MM.1S (cell line): Measurements from ENCODE around the gene FAM219B.

Source experiments
- DNase-seq: peaks from one replicate; pipeline ENCODE4 v3.0.0-alpha.2; 2015
- H2AFZ ChIP-seq: fragments of 300-600 bp; sonication (generic); 2 replicates; pipeline ENCODE4 v1.6.0; 2016; ENCODE audit warnings: antibody characterized with exemption, low read length
- H3F3A ChIP-seq: fragments of 300-600 bp; sonication (generic); 2 replicates; pipeline ENCODE4 v1.6.1; 2016; ENCODE audit warnings: mild to moderate bottlenecking, antibody characterized with exemption, low read length, moderate library complexity, mixed read lengths; ENCODE audit not compliant: insufficient read depth
- H3K27ac ChIP-seq: fragments of 300-600 bp; sonication (generic); 2 replicates; pipeline ENCODE4 v1.5.1; 2016; ENCODE audit warnings: mild to moderate bottlenecking, low read length
- H3K27me3 ChIP-seq: fragments of 300-600 bp; sonication (generic); replicated peaks from 2 replicates; pipeline ENCODE4 v1.6.0; 2016; ENCODE audit warnings: low read length; ENCODE audit not compliant: insufficient read depth
- H3K36me3 ChIP-seq: fragments of 300-600 bp; sonication (generic); replicated peaks from 2 replicates; pipeline ENCODE4 v1.6.1; 2016; ENCODE audit warnings: mild to moderate bottlenecking, low read length, mixed read lengths; ENCODE audit not compliant: insufficient read depth
- H3K4me1 ChIP-seq: fragments of 300-600 bp; sonication (generic); 2 replicates; pipeline ENCODE4 v1.6.1; 2016; ENCODE audit warnings: low read length, mixed read lengths
- H3K4me2 ChIP-seq: fragments of 300-600 bp; sonication (generic); 2 replicates; pipeline ENCODE4 v1.6.0; 2016; ENCODE audit warnings: low read depth, low read length
- H3K4me3 ChIP-seq: fragments of 300-600 bp; sonication (generic); 2 replicates; pipeline ENCODE4 v1.5.1; 2016; ENCODE audit warnings: low read length, mixed read lengths
- H3K79me2 ChIP-seq: fragments of 300-600 bp; sonication (generic); 2 replicates; pipeline ENCODE4 v1.6.1; 2016; ENCODE audit warnings: mixed run types, low read length, mixed read lengths
- H3K9ac ChIP-seq: fragments of 300-600 bp; sonication (generic); 2 replicates; pipeline ENCODE4 v1.6.1; 2016; ENCODE audit warnings: low read length, mixed read lengths
- H3K9me2 ChIP-seq: fragments of 300-600 bp; sonication (generic); replicated peaks from 2 replicates; pipeline ENCODE4 v1.6.1; 2016; ENCODE audit warnings: mild to moderate bottlenecking, low read length, mixed read lengths; ENCODE audit not compliant: insufficient read depth
- H3K9me3 ChIP-seq: fragments of 300-600 bp; sonication (generic); replicated peaks from 2 replicates; pipeline ENCODE4 v1.6.1; 2016; ENCODE audit warnings: mild to moderate bottlenecking, low read length, mixed read lengths; ENCODE audit not compliant: insufficient read depth
- H4K20me1 ChIP-seq: fragments of 300-600 bp; sonication (generic); 2 replicates; pipeline ENCODE4 v1.6.1; 2016; ENCODE audit warnings: mild to moderate bottlenecking, low read length, moderate library complexity, mixed read lengths; ENCODE audit not compliant: insufficient read depth
- CTCF ChIP-seq: fragments of 300-600 bp; sonication (generic); IDR thresholded peaks from 2 replicates; pipeline ENCODE4 v1.5.1; 2016; ENCODE audit warnings: antibody characterized with exemption, low read length, mixed read lengths
- EZH2 ChIP-seq: fragments of 300-600 bp; sonication (generic); optimal IDR thresholded peaks from 2 replicates; pipeline ENCODE3; 2017; ENCODE audit warnings: low read depth, mild to moderate bottlenecking, antibody characterized with exemption, low read length, mixed read lengths
- EZH2phosphoT487 ChIP-seq: fragments of 300-600 bp; sonication (generic); IDR thresholded peaks from 2 replicates; pipeline ENCODE4 v1.6.1; 2018; ENCODE audit warnings: antibody characterized with exemption, low read length

Gene FAM219B

GRCh38 chr15:74906450-74907162 is at the start of gene FAM219B:
Gene FAM219B, minus strand, starts transcription at chr15:74906851. Its CDS starts 51 bp downstream, at chr15:74906800.
- Histone ChIP-seq H3K4me1 (no peaks in the 10 kb centered on the region), H3K9ac (peak within 1 kb of the TSS; percentile 77), H3K36me3 (peaks cover 3% of the 10 kb centered on the region; the same call in 1 of the 2 replicates), H3K9me2 (no peaks in the 10 kb centered on the region), H3K4me2 (peak within 1 kb of the TSS; percentile 87), H3K9me3 (no peaks in the 10 kb centered on the region), H2AFZ (peak within 1 kb of the TSS; percentile 95), H3K27me3 (no peaks in the 10 kb centered on the region), H3K79me2 (peaks cover 26% of the 10 kb centered on the region), H3K4me3 (peak within 1 kb of the TSS; percentile 92), H4K20me1 (no peaks in the 10 kb centered on the region), H3K27ac (peak within 1 kb of the TSS; percentile 53; the same call in 1 of the 2 replicates), H3F3A (peaks cover 29% of the 10 kb centered on the region; the same call in 1 of the 2 replicates)
- DNase-seq: peak; percentile 91
- TF ChIP-seq EZH2phosphoT487: no peak
- no peak for TF ChIP-seq CTCF
- no peak for TF ChIP-seq EZH2

GRCh38 chr15:74955796-74956647 is 49.4 kb upstream of the FAM219B start:
- no peaks in the 10 kb centered on the region for H4K20me1 ChIP-seq
- peaks cover 13% of the 10 kb centered on the region for H3K4me1 ChIP-seq
- H3K27ac ChIP-seq: peak overlapping the region; percentile 16; the same call in 1 of the 2 replicates
- H2AFZ ChIP-seq: peak overlapping the region; percentile 84
- H3K4me3 ChIP-seq: peak overlapping the region; percentile 69
- H3K79me2 ChIP-seq: peaks cover 17% of the 10 kb centered on the region
- TF ChIP-seq CTCF (peak; percentile 47), EZH2phosphoT487 (no peak), EZH2 (no peak)
- H3K9me3 ChIP-seq: no peaks in the 10 kb centered on the region
- H3K36me3 ChIP-seq: no peaks in the 10 kb centered on the region
- DNase-seq: peak; percentile 72
- peaks cover 2% of the 10 kb centered on the region; the same call in 1 of the 2 replicates for H3F3A ChIP-seq
- no peaks in the 10 kb centered on the region for H3K9me2 ChIP-seq
- no peaks in the 10 kb centered on the region for H3K27me3 ChIP-seq
- H3K9ac ChIP-seq: peak overlapping the region; percentile 70
- peak overlapping the region; percentile 98 for H3K4me2 ChIP-seq

- no peak for TF ChIP-seq EZH2
- TF ChIP-seq EZH2phosphoT487: no peak
- no peak for TF ChIP-seq CTCF
- H3K4me1 ChIP-seq: peaks cover 7% of the 10 kb centered on the region
- H4K20me1 ChIP-seq: no peaks in the 10 kb centered on the region
- no peak overlapping the region for H3K4me3 ChIP-seq
- no peak overlapping the region for H3K9ac ChIP-seq
- no peak overlapping the region for H2AFZ ChIP-seq
- H3K36me3 ChIP-seq: no peaks in the 10 kb centered on the region
- peaks cover 17% of the 10 kb centered on the region for H3K79me2 ChIP-seq
- no peaks in the 10 kb centered on the region for H3K9me3 ChIP-seq
- DNase-seq: no peak
- H3F3A ChIP-seq: no peaks in the 10 kb centered on the region
- no peaks in the 10 kb centered on the region for H3K27me3 ChIP-seq
- H3K9me2 ChIP-seq: no peaks in the 10 kb centered on the region
- no peak overlapping the region for H3K27ac ChIP-seq
- 0 out of 2 replicates have a peak overlapping the region, but pooled peaks have one; percentile 98 for H3K4me2 ChIP-seq
These were observed 48.4 kb upstream of the FAM219B start for GRCh38 chr15:74955017-74955416.
